SK-N-MC (cell line): Measurements from ENCODE around the gene PDE9A.

Experiments used
- EZH2 ChIP-seq: fragments of 200-600 bp; sonication (generic); IDR thresholded peaks from one replicate; pipeline ENCODE4 v1.6.1; 2017; ENCODE audit warnings: antibody characterized with exemption
- FOXP2 ChIP-seq: optimal IDR thresholded peaks from 2 replicates; pipeline ENCODE3; 2011; ENCODE audit warnings: mild to moderate bottlenecking, moderate library complexity; ENCODE audit not compliant: insufficient read depth; ENCODE audit errors: extremely low read length, control extremely low read depth
- POLR2AphosphoS5 ChIP-seq: IDR thresholded peaks from 2 replicates; pipeline ENCODE4 v1.6.1; 2012; ENCODE audit warnings: mild to moderate bottlenecking, low read depth, low read length, borderline replicate concordance

GRCh38 chr21:42708107-42708506, 54.7 kb downstream of the PDE9A start:
- TF ChIP-seq EZH2, result no peak
- TF ChIP-seq POLR2AphosphoS5, result no peak
- no peak for TF ChIP-seq FOXP2
